PC-9 (cell line): ENCODE results near the gene KIF16B. TPM values are rescaled to one million over a fixed set of nuclear protein-coding genes. Genes with fewer than 3 reads are reported as not detected.

Source experiments
- BruUV-seq: library from RNA; stranded (reverse); fragments of 400-500 nt; replicated peaks from 2 replicates; lab custom pipeline; 2021; lab: Mats Ljungman, UMichigan
- CTCF ChIA-PET: fragments of 300-600 bp; sonication (Branson Sonifier 250); formaldehyde crosslinking; loops from one replicate; lab custom pipeline; 2022; ENCODE audit warnings: antibody characterized with exemption; lab: Charles Lee
- POLR2A ChIA-PET: fragments of 300-600 bp; sonication (Branson Sonifier 250); formaldehyde crosslinking; loops from one replicate; lab custom pipeline; 2022; ENCODE audit warnings: antibody characterized with exemption; ENCODE audit not compliant: unreplicated experiment; lab: Charles Lee
- DNase-seq, 2 experiments: peaks; one replicate each; pipeline versions ENCODE4 v3.0.0 to v3.0.0-alpha.2; 2015 to 2022; ENCODE audit warnings: mixed read lengths in 1 of 2
- H2AFZ ChIP-seq: fragments of 200-600 bp; sonication (generic); 2 replicates; pipeline ENCODE4 v1.8.1; 2017; ENCODE audit warnings: antibody characterized with exemption
- H3F3A ChIP-seq: fragments of 200-600 bp; sonication (generic); 2 replicates; pipeline ENCODE4 v1.8.1; 2017; ENCODE audit warnings: antibody characterized with exemption, mild to moderate bottlenecking, low read depth; ENCODE audit not compliant: insufficient read depth
- H3K27ac ChIP-seq: fragments of 200-600 bp; sonication (generic); 2 replicates; pipeline ENCODE4 v1.6.1; 2016; ENCODE audit warnings: mixed run types
- H3K27me3 ChIP-seq: fragments of 200-600 bp; sonication (generic); 2 replicates; pipeline ENCODE4 v1.6.1; 2016; ENCODE audit warnings: low read depth, mixed run types; ENCODE audit not compliant: insufficient read depth
- H3K36me3 ChIP-seq: fragments of 200-600 bp; sonication (generic); 2 replicates; pipeline ENCODE4 v1.6.1; 2016; ENCODE audit warnings: low read depth, mixed run types
- H3K4me1 ChIP-seq: fragments of 200-600 bp; sonication (generic); replicated peaks from 2 replicates; pipeline ENCODE4 v1.6.1; 2016; ENCODE audit warnings: mixed run types; ENCODE audit not compliant: insufficient read depth
- H3K4me2 ChIP-seq: fragments of 200-600 bp; sonication (generic); 2 replicates; pipeline ENCODE4 v1.6.1; 2017; ENCODE audit warnings: mixed run types
- H3K4me3 ChIP-seq: fragments of 200-600 bp; sonication (generic); 2 replicates; pipeline ENCODE4 v1.6.1; 2016; ENCODE audit warnings: mixed run types
- H3K79me2 ChIP-seq: fragments of 200-600 bp; sonication (generic); 2 replicates; pipeline ENCODE4 v1.6.1; 2017; ENCODE audit warnings: low read depth, mixed run types
- H3K9me2 ChIP-seq: fragments of 200-600 bp; sonication (generic); 2 replicates; pipeline ENCODE4 v1.8.1; 2017; ENCODE audit warnings: mild to moderate bottlenecking; ENCODE audit not compliant: insufficient read depth
- H3K9me3 ChIP-seq: fragments of 200-600 bp; sonication (generic); 2 replicates; pipeline ENCODE4 v1.8.1; 2016; ENCODE audit warnings: low read depth; ENCODE audit not compliant: insufficient read depth
- H4K20me1 ChIP-seq: fragments of 200-600 bp; sonication (generic); 2 replicates; pipeline ENCODE4 v1.8.1; 2017; ENCODE audit not compliant: insufficient read depth
- CTCF ChIP-seq: fragments of 200-600 bp; sonication (generic); conservative IDR thresholded peaks from 2 replicates; pipeline ENCODE4 v1.6.1; 2017; ENCODE audit warnings: mixed run types, antibody characterized with exemption, mild to moderate bottlenecking, moderate library complexity
- EZH2 ChIP-seq: fragments of 200-600 bp; sonication (generic); IDR thresholded peaks from 2 replicates; pipeline ENCODE4 v1.8.0; 2017; ENCODE audit warnings: antibody characterized with exemption, low read depth
- intact Hi-C: fragments of 100-400 bp; cut with micrococcal nuclease; formaldehyde crosslinking; loops from one replicate; pipeline ENCODE4 v1.10.0; 2022; ENCODE audit not compliant: unreplicated experiment
- total RNA-seq: library from RNA; stranded (reverse); gene quantifications from 2 replicates; pipeline ENCODE4 v1.2.3, GENCODE V29; 2021

KIF16B gene
- total RNA-seq, 1 experiment from 2014 or later = 17.6 TPM

DNA sequence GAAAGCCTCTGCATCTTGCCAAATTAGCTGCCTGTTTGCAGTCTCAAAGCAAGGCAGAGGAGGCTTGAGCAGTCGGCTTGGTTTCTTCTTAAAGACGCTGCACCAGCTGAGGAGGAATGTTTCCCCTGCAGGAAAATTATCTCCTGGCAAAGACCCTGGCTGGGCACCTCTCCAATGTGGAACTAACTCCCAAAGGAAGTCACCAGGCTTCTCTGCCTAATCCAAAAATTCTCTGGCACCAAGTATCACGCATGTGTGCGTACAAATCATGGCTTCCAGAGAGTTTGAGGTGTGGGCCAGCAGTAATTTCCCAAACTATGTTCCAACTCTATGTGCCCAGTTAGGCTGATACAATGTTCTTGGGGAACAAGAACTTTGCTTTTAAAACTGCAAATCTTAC, 176.2 kb downstream of the KIF16B start:
- POLR2A ChIA-PET = no interaction called here

DNA sequence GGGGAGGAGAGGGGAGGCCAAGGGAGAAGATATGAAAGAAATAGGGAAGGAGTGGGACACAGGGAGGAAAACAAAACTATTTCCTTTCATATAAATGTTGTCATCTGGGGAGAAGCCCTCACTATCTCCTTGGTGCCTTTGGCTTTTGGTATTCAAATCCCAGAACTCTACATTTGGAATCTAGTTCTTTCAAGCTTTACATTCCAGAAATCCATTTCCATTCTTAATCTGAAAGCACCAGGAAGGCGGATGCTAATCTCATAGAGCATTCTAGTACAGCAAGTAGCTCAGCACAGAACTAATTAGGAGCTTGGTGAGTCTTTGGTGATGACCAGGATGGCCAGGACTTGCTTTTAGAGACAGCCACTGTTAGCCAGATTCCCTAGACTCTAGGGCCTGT, 177.9 kb downstream of the KIF16B start:
- BruUV-seq = no TSS peak
- no peak overlapping the region for H2AFZ ChIP-seq
- ChIA-PET CTCF (no interaction called here), POLR2A (no interaction called here)
- TF ChIP-seq CTCF = no peak
- no peak for TF ChIP-seq EZH2
- H3K36me3 ChIP-seq = no peaks in the 10 kb centered on the region
- H3K27me3 ChIP-seq = no peaks in the 10 kb centered on the region
- no peak overlapping the region for H3K4me2 ChIP-seq
- no peak overlapping the region for H3K27ac ChIP-seq
- H3K4me3 ChIP-seq = no peak overlapping the region
- no peaks in the 10 kb centered on the region for H3K4me1 ChIP-seq
- H3K9me2 ChIP-seq = no peaks in the 10 kb centered on the region
- intact Hi-C loops = no loop called here
- no peaks in the 10 kb centered on the region for H3K9me3 ChIP-seq
- H3F3A ChIP-seq = no peaks in the 10 kb centered on the region
- no peaks in the 10 kb centered on the region for H3K79me2 ChIP-seq
- no peak for DNase-seq
- H4K20me1 ChIP-seq = no peaks in the 10 kb centered on the region

More for the DNA sequence above, 176.2 kb downstream of the KIF16B start:
- Histone ChIP-seq H3K9me2 (no peaks in the 10 kb centered on the region), H3K36me3 (no peaks in the 10 kb centered on the region), H3K27me3 (no peaks in the 10 kb centered on the region), H3K9me3 (no peaks in the 10 kb centered on the region), H3K79me2 (no peaks in the 10 kb centered on the region), H3K4me1 (no peaks in the 10 kb centered on the region), H3F3A (no peaks in the 10 kb centered on the region), H4K20me1 (no peaks in the 10 kb centered on the region), H3K4me3 (no peak overlapping the region), H3K4me2 (no peak overlapping the region), H2AFZ (no peak overlapping the region), H3K27ac (no peak overlapping the region)
- intact Hi-C loops = no loop called here
- CTCF ChIA-PET = no interaction called here
- no peak for TF ChIP-seq EZH2
- no peak for TF ChIP-seq CTCF
- no TSS peak for BruUV-seq
- no peak for DNase-seq

DNA sequence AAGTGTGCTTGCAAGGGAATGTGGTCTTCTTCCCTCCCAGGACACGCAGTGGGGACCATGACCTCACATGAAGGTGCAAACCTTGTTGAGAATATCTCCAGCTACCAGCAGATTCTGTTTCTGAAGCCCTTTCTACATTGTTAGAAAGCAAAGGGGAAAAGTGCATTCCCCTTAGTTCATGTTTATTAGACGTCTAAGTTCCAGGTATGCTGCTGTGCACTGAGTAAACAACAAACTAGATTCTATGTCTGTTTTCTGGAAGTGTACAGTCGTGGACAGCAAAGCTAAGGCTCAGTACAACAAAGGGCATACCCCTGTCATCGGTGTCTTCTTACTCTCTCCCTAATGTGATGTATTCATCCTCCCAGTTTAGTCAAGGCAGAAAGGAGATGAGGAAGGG, 178.5 kb downstream of the KIF16B start:
- POLR2A ChIA-PET = no interaction called here
- no peaks in the 10 kb centered on the region for H3F3A ChIP-seq
- H3K4me2 ChIP-seq = no peak overlapping the region
- H3K36me3 ChIP-seq = no peaks in the 10 kb centered on the region
- TF ChIP-seq CTCF (no peak), EZH2 (no peak)
- no peaks in the 10 kb centered on the region for H3K79me2 ChIP-seq
- no TSS peak for BruUV-seq
- H3K9me2 ChIP-seq = no peaks in the 10 kb centered on the region
- no peaks in the 10 kb centered on the region for H4K20me1 ChIP-seq
- intact Hi-C loops = no loop called here
- H3K27ac ChIP-seq = no peak overlapping the region
- H3K4me1 ChIP-seq = no peaks in the 10 kb centered on the region
- H3K9me3 ChIP-seq = no peaks in the 10 kb centered on the region
- no peak overlapping the region for H2AFZ ChIP-seq
- CTCF ChIA-PET = no interaction called here
- no peaks in the 10 kb centered on the region for H3K27me3 ChIP-seq
- no peak for DNase-seq
- H3K4me3 ChIP-seq = no peak overlapping the region
